Erythroblast (primary cell): ENCODE results near the gene IRGC.
"Not testable (repeated sequence)": the region's sequence is repeated elsewhere in the genome, so short reads cannot be mapped to it uniquely, and the experiment has no call there.

Experiments used
- GATA1 ChIP-seq: IDR thresholded peaks from 2 replicates; pipeline ENCODE4 v1.6.1; 2011; ENCODE audit warnings: low read depth, mild to moderate bottlenecking, control low read depth, low read length, moderate library complexity
- POLR2A ChIP-seq: IDR thresholded peaks from 2 replicates; pipeline ENCODE4 v1.6.1; 2011; ENCODE audit warnings: mild to moderate bottlenecking, low read length

- TF ChIP-seq POLR2A, GATA1: not testable (repeated sequence)
Measured at GRCh38 chr19:43764684-43765083, 48.8 kb downstream of the IRGC start.
